ENCODE data around the gene MED13L.

The MED13L gene

DNA sequence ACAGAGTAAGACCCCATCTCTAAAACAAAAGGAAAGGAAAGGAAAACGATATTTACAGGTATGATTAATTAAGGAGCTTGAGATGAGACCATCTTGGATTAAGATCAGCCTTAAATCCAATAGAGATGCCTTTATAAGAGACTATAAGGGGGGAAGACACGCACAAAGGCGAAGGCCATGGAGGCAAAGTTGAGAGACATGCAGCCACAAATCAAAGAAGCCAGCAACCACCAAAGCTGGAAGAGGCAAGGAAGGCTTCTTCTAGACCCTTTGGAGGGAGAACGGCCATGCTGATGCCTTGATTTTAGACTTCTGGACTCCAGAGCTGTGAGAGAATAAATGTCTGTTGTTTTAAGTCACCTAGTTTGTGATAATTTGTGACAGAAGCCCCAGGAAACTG lies 39.6 kb upstream of the MED13L start:
- no peaks in the 10 kb centered on the region for H3K27me3 ChIP-seq (ENCODE audit: control insufficient read depth, insufficient read depth, low read length)
- no peaks in the 10 kb centered on the region for H3K9me3 ChIP-seq (replicated peaks; ENCODE audit: low read length)
- no peaks in the 10 kb centered on the region for H3K36me3 ChIP-seq (ENCODE audit: insufficient read depth, low read length)
- peaks cover 31% of the 10 kb centered on the region for H3K4me1 ChIP-seq (ENCODE audit: control insufficient read depth, insufficient read depth, low read length)
- no peak overlapping the region for H3K9ac ChIP-seq (ENCODE audit: low read depth, low read length)
- H3K4me3 ChIP-seq (ENCODE audit: low read length): no peak overlapping the region
- H3K4me2 ChIP-seq (ENCODE audit: low read length): no peak overlapping the region

GRCh38 chr12:116314477-116314876 lies 37.0 kb upstream of the MED13L start:
- no peaks in the 10 kb centered on the region for H3K36me3 ChIP-seq (ENCODE audit: insufficient read depth, low read length)

DNA sequence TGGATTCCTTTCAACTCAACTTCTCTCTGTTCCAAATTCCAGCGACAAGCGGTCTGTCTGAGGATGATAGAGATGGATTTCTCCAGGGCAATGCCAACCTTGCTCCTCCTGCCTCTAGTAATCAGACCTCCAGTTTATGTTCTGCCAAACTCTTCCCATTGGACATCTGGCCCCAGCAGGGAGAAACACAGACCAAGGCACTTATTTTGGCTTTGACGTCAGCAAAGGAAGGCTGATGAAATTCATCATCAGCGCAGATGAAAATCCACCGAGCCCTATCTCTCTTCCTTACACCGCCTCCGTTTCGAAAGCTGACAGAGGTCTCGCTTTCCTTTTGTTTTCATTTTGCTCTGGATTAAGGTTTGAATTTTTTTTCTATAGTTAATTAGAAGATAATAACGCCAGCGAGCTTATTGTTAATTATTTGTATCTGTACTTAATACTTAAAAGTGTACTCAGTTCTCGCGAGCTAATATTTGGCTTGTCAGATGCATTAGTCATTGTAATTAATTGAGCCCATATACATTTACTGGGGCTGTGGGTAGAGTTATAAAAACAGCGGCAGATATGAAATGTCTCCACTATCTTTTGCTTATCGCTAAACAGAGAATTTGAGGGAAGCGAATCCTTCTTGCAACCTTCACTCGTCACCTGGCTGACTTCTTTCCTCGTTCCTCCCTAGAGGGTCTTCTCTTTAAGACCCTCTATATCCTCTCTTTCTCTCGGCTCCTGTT lies 35.9 kb upstream of the MED13L start:
- peaks cover 5% of the 10 kb centered on the region for H3K4me1 ChIP-seq (ENCODE audit: control insufficient read depth, insufficient read depth, low read length)

More at GRCh38 chr12:116314477-116314876, 37.0 kb upstream of the MED13L start:
- no peak overlapping the region for H3K4me2 ChIP-seq (ENCODE audit: low read length)
- no peaks in the 10 kb centered on the region for H3K9me3 ChIP-seq (replicated peaks; ENCODE audit: low read length)
- no peaks in the 10 kb centered on the region for H3K27me3 ChIP-seq (ENCODE audit: control insufficient read depth, insufficient read depth, low read length)
- H3K4me1 ChIP-seq (ENCODE audit: control insufficient read depth, insufficient read depth, low read length): peaks cover 16% of the 10 kb centered on the region
- H3K9ac ChIP-seq (ENCODE audit: low read depth, low read length): no peak overlapping the region
- no peak overlapping the region for H3K4me3 ChIP-seq (ENCODE audit: low read length)

DNA sequence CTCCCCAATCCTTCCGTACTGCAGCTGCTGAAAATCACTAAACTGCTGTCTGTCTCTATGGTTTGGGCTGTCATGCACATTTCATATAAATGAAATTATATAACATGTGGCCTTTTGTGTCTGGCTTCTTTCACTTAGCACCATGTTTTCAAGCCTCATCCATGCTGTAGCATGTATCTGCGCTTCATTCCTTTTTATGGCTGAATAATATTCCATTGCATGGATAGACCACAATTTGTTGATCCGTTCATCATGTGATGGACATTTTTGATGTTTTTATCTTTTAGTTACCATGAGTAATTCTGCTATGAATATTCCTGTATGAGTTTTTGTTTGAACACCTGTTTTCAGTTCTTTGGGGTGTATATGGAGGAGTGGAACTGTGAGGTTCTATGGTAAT lies 32.6 kb upstream of the MED13L start:
- Histone ChIP-seq H3K9me3 (replicated peaks; ENCODE audit: low read length) (no peaks in the 10 kb centered on the region), H3K4me3 (ENCODE audit: low read length) (no peak overlapping the region), H3K9ac (ENCODE audit: low read depth, low read length) (no peak overlapping the region), H3K36me3 (ENCODE audit: insufficient read depth, low read length) (no peaks in the 10 kb centered on the region), H3K4me1 (ENCODE audit: control insufficient read depth, insufficient read depth, low read length) (no peaks in the 10 kb centered on the region), H3K4me2 (ENCODE audit: low read length) (no peak overlapping the region), H3K27me3 (ENCODE audit: control insufficient read depth, insufficient read depth, low read length) (no peaks in the 10 kb centered on the region)

More for the DNA sequence above, 35.9 kb upstream of the MED13L start:
- Histone ChIP-seq H3K27me3 (ENCODE audit: control insufficient read depth, insufficient read depth, low read length) (no peaks in the 10 kb centered on the region), H3K36me3 (ENCODE audit: insufficient read depth, low read length) (no peaks in the 10 kb centered on the region), H3K9me3 (replicated peaks; ENCODE audit: low read length) (no peaks in the 10 kb centered on the region), H3K4me2 (ENCODE audit: low read length) (no peak overlapping the region), H3K4me3 (ENCODE audit: low read length) (no peak overlapping the region), H3K9ac (ENCODE audit: low read depth, low read length) (no peak overlapping the region)

DNA sequence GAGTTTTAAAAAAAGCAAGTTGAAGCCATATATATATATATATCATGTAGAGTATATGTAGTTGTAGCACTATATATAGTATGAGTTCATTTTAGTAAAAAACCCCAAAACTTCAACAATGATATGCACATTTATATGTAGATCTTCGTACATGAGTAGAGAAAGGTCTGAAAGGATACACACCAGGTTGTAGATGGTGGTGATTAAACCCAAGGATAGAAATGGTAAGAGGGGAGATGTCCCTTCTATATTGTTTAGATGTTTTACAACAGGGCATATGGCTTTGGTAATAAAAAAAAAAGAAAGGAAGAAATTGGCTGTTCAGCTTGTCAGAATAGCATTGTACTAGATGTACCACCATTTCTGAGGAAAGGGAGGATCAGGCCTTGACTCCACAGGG lies 31.9 kb upstream of the MED13L start:
- no peaks in the 10 kb centered on the region for H3K4me1 ChIP-seq (ENCODE audit: control insufficient read depth, insufficient read depth, low read length)
- H3K27me3 ChIP-seq (ENCODE audit: control insufficient read depth, insufficient read depth, low read length): no peaks in the 10 kb centered on the region
- H3K9ac ChIP-seq (ENCODE audit: low read depth, low read length): no peak overlapping the region
- no peak overlapping the region for H3K4me2 ChIP-seq (ENCODE audit: low read length)
- H3K4me3 ChIP-seq (ENCODE audit: low read length): no peak overlapping the region
- H3K36me3 ChIP-seq (ENCODE audit: insufficient read depth, low read length): no peaks in the 10 kb centered on the region
- H3K9me3 ChIP-seq (replicated peaks; ENCODE audit: low read length): no peaks in the 10 kb centered on the region

GRCh38 chr12:116308647-116309046 lies 31.2 kb upstream of the MED13L start:
- Histone ChIP-seq H3K36me3 (ENCODE audit: insufficient read depth, low read length) (no peaks in the 10 kb centered on the region), H3K4me3 (ENCODE audit: low read length) (no peak overlapping the region), H3K9me3 (replicated peaks; ENCODE audit: low read length) (no peaks in the 10 kb centered on the region), H3K9ac (ENCODE audit: low read depth, low read length) (no peak overlapping the region), H3K4me2 (ENCODE audit: low read length) (no peak overlapping the region), H3K27me3 (ENCODE audit: control insufficient read depth, insufficient read depth, low read length) (no peaks in the 10 kb centered on the region), H3K4me1 (ENCODE audit: control insufficient read depth, insufficient read depth, low read length) (no peaks in the 10 kb centered on the region)

DNA sequence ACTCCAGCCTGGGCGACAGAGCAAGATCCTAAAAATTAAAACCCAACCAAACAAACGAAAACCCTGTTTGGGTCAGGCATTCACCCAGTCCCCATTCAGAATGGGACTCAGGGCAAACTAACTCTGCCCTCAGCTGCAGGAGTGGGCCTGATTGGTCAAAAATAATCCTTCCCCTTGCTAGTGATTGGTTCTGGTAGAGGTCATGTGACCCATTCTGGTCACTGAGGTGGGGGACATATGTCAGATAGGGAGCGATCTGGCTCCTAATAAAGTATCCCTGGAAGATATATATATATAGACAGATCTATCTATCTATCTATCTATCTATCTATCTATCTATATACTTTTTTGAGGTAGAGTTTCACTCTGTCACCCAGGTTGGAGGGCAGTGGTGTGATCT lies 29.5 kb upstream of the MED13L start:
- Histone ChIP-seq H3K4me3 (ENCODE audit: low read length) (no peak overlapping the region), H3K9ac (ENCODE audit: low read depth, low read length) (no peak overlapping the region), H3K9me3 (replicated peaks; ENCODE audit: low read length) (no peaks in the 10 kb centered on the region), H3K27me3 (ENCODE audit: control insufficient read depth, insufficient read depth, low read length) (no peaks in the 10 kb centered on the region), H3K4me1 (ENCODE audit: control insufficient read depth, insufficient read depth, low read length) (no peaks in the 10 kb centered on the region), H3K36me3 (ENCODE audit: insufficient read depth, low read length) (no peaks in the 10 kb centered on the region), H3K4me2 (ENCODE audit: low read length) (no peak overlapping the region)

GRCh38 chr12:116306506-116306905 lies 29.0 kb upstream of the MED13L start:
- Histone ChIP-seq H3K4me3 (ENCODE audit: low read length) (no peak overlapping the region), H3K36me3 (ENCODE audit: insufficient read depth, low read length) (no peaks in the 10 kb centered on the region), H3K27me3 (ENCODE audit: control insufficient read depth, insufficient read depth, low read length) (no peaks in the 10 kb centered on the region), H3K9me3 (replicated peaks; ENCODE audit: low read length) (no peaks in the 10 kb centered on the region), H3K4me2 (ENCODE audit: low read length) (no peak overlapping the region), H3K9ac (ENCODE audit: low read depth, low read length) (no peak overlapping the region), H3K4me1 (ENCODE audit: control insufficient read depth, insufficient read depth, low read length) (no peaks in the 10 kb centered on the region)

- H3K9me3 ChIP-seq (replicated peaks; ENCODE audit: low read length): no peaks in the 10 kb centered on the region
- no peaks in the 10 kb centered on the region for H3K4me1 ChIP-seq (ENCODE audit: control insufficient read depth, insufficient read depth, low read length)
- no peak overlapping the region for H3K4me2 ChIP-seq (ENCODE audit: low read length)
- H3K9ac ChIP-seq (ENCODE audit: low read depth, low read length): no peak overlapping the region
- no peaks in the 10 kb centered on the region for H3K27me3 ChIP-seq (ENCODE audit: control insufficient read depth, insufficient read depth, low read length)
- no peak overlapping the region for H3K4me3 ChIP-seq (ENCODE audit: low read length)
- no peaks in the 10 kb centered on the region for H3K36me3 ChIP-seq (ENCODE audit: insufficient read depth, low read length)
These were observed 27.1 kb upstream of the MED13L start for GRCh38 chr12:116304621-116305020.

GRCh38 chr12:116303929-116304328 lies 26.4 kb upstream of the MED13L start:
- no peaks in the 10 kb centered on the region for H3K4me1 ChIP-seq (ENCODE audit: control insufficient read depth, insufficient read depth, low read length)
- H3K4me2 ChIP-seq (ENCODE audit: low read length): no peak overlapping the region
- no peaks in the 10 kb centered on the region for H3K9me3 ChIP-seq (replicated peaks; ENCODE audit: low read length)

DNA sequence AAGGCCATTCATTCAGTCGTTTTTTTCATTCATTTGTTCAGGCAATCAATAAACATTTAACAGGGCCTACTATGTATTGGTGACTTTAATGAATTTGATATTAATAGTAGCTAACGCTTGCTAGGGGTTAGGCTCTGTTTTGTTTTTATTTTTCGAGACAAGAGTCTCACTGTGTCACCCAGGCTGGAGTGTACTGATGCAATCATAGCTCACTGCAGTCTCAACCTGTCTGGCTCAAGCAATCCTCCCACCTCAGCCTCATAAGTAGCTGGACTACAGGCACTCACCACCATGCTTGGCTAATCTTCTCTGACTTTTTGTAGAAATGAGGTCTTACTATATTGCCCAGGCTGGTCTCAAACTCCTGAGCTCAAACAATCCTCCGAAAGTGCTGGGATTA lies 25.6 kb upstream of the MED13L start:
- H3K4me2 ChIP-seq (ENCODE audit: low read length): no peak overlapping the region

More at GRCh38 chr12:116303929-116304328, 26.4 kb upstream of the MED13L start:
- no peaks in the 10 kb centered on the region for H3K27me3 ChIP-seq (ENCODE audit: control insufficient read depth, insufficient read depth, low read length)
- no peak overlapping the region for H3K4me3 ChIP-seq (ENCODE audit: low read length)
- no peaks in the 10 kb centered on the region for H3K36me3 ChIP-seq (ENCODE audit: insufficient read depth, low read length)
- H3K9ac ChIP-seq (ENCODE audit: low read depth, low read length): no peak overlapping the region

More for the DNA sequence above, 25.6 kb upstream of the MED13L start:
- no peaks in the 10 kb centered on the region for H3K27me3 ChIP-seq (ENCODE audit: control insufficient read depth, insufficient read depth, low read length)
- no peaks in the 10 kb centered on the region for H3K4me1 ChIP-seq (ENCODE audit: control insufficient read depth, insufficient read depth, low read length)
- no peak overlapping the region for H3K4me3 ChIP-seq (ENCODE audit: low read length)
- H3K9ac ChIP-seq (ENCODE audit: low read depth, low read length): no peak overlapping the region
- H3K36me3 ChIP-seq (ENCODE audit: insufficient read depth, low read length): no peaks in the 10 kb centered on the region
- H3K9me3 ChIP-seq (replicated peaks; ENCODE audit: low read length): no peaks in the 10 kb centered on the region
